GM19455 (cell line): ENCODE measurements around the gene MRPL43.

Experiments
- ATAC-seq: cut with Tn5 transposase; IDR thresholded peaks from one replicate; pipeline ENCODE4 v1.9.1; 2021; ENCODE audit not compliant: unreplicated experiment

The MRPL43 gene

GRCh38 chr10:101005361-101005760 is 18.1 kb upstream of the MRPL43 start:
- no peak for ATAC-seq

- ATAC-seq: no peak
These were observed 16.4 kb upstream of the MRPL43 start for GRCh38 chr10:101003639-101004206.

GRCh38 chr10:101002456-101002855 is 15.2 kb upstream of the MRPL43 start:
- no peak for ATAC-seq

GRCh38 chr10:101001659-101002035 is 14.3 kb upstream of the MRPL43 start:
- no peak for ATAC-seq

- no peak for ATAC-seq
These were observed 13.8 kb upstream of the MRPL43 start for GRCh38 chr10:101000915-101001658.

GRCh38 chr10:101000127-101000914 is 13.0 kb upstream of the MRPL43 start:
- no peak for ATAC-seq

- ATAC-seq: no peak
These were observed 12.4 kb upstream of the MRPL43 start, which contains the start of gene LZTS2 for GRCh38 chr10:100999742-101000126. Gene LZTS2, plus strand, starts transcription at chr10:100999808. Its CDS starts 2,731 bp downstream, at chr10:101002539.

GRCh38 chr10:100998991-100999741 is 11.9 kb upstream of the MRPL43 start:
- ATAC-seq: peak; percentile 58

- ATAC-seq: peak; percentile 14
These were observed 11.1 kb upstream of the MRPL43 start for GRCh38 chr10:100998183-100998990.

GRCh38 chr10:100997360-100998182 is 10.3 kb upstream of the MRPL43 start:
- ATAC-seq: peak; percentile 42

- no peak for ATAC-seq
These were observed 9.5 kb upstream of the MRPL43 start for GRCh38 chr10:100996678-100997359.

GRCh38 chr10:100995181-100995580 is 7.9 kb upstream of the MRPL43 start:
- ATAC-seq: no peak

- no peak for ATAC-seq
These were observed 6.8 kb upstream of the MRPL43 start for GRCh38 chr10:100993986-100994708.

GRCh38 chr10:100989088-100989487 is 1.8 kb upstream of the MRPL43 start:
- no peak for ATAC-seq

GRCh38 chr10:100988166-100988565 is 869 bp upstream of the MRPL43 start:
- no peak for ATAC-seq

- ATAC-seq: no peak
These were observed 370 bp upstream of the MRPL43 start for GRCh38 chr10:100987685-100988049.

- no peak for ATAC-seq
These were observed 710 bp downstream of the MRPL43 start for GRCh38 chr10:100986623-100986951.

GRCh38 chr10:100985336-100985735 is 2.0 kb downstream of the MRPL43 start:
- ATAC-seq: no peak
